HepG2 (cell line): ENCODE results near the gene HMBS. TPM values are rescaled to one million over a fixed set of nuclear protein-coding genes. Genes with fewer than 3 reads are reported as not detected.
A peak's percentile ranks its signal among the peaks of the same experiment; 100 is the strongest.

Source experiments
- ARID2 ChIP-seq: sonication (generic); formaldehyde crosslinking; IDR thresholded peaks from 2 replicates; pipeline ENCODE4 v1.8.1; 2022; ENCODE audit warnings: mild to moderate bottlenecking, missing genetic modification reagents, borderline replicate concordance
- FOXA1 ChIP-seq, 2 experiments: fragments of 450-650 bp in 1 of 2; sonication (generic) in 1 of 2; formaldehyde crosslinking in 1 of 2; IDR thresholded peaks; 2 replicates each; pipeline versions ENCODE4 v1.4.0 to v1.6.1; 2016 to 2020; ENCODE audit warnings: missing genetic modification reagents in 1 of 2
- FOXO1 ChIP-seq: sonication (generic); formaldehyde crosslinking; IDR thresholded peaks from 2 replicates; pipeline ENCODE4 v1.4.0; 2020; ENCODE audit warnings: missing genetic modification reagents
- GATAD2A ChIP-seq: IDR thresholded peaks from 2 replicates; pipeline ENCODE4 v1.6.1; 2016
- KMT2A ChIP-seq: sonication (generic); formaldehyde crosslinking; IDR thresholded peaks from 2 replicates; pipeline ENCODE4 v1.4.0; 2020; ENCODE audit warnings: missing genetic modification reagents
- MED13 ChIP-seq: sonication (generic); formaldehyde crosslinking; IDR thresholded peaks from 2 replicates; pipeline ENCODE4 v1.5.0; 2020; ENCODE audit warnings: missing genetic modification reagents
- NFATC3 ChIP-seq: sonication (generic); formaldehyde crosslinking; IDR thresholded peaks from 2 replicates; pipeline ENCODE4 v1.5.1; 2020; ENCODE audit warnings: mild to moderate bottlenecking, missing genetic modification reagents
- NFKBIZ ChIP-seq: IDR thresholded peaks from 2 replicates; pipeline ENCODE4 v1.6.1; 2018; ENCODE audit warnings: missing genetic modification reagents, missing compliant biosample characterization
- NR2C2 ChIP-seq: sonication (generic); formaldehyde crosslinking; IDR thresholded peaks from 2 replicates; pipeline ENCODE4 v1.4.0; 2020; ENCODE audit warnings: missing genetic modification reagents, mild to moderate bottlenecking, moderate library complexity, borderline replicate concordance
- PAF1 ChIP-seq: IDR thresholded peaks from 2 replicates; pipeline ENCODE4 v1.6.1; 2016; ENCODE audit warnings: missing genetic modification reagents, missing compliant biosample characterization
- ZNF326 ChIP-seq: sonication (generic); formaldehyde crosslinking; IDR thresholded peaks from 2 replicates; pipeline ENCODE4 v1.4.0; 2020; ENCODE audit warnings: missing genetic modification reagents, borderline replicate concordance
- ZNF337 ChIP-seq: sonication (generic); formaldehyde crosslinking; IDR thresholded peaks from 2 replicates; pipeline ENCODE4 v1.5.1; 2020; ENCODE audit warnings: missing genetic modification reagents, low read depth, mild to moderate bottlenecking, borderline replicate concordance
- polyA plus RNA-seq, 8 experiments: library from polyadenylated mRNA; depleted of rRNA in 3 of 8; stranded (reverse) in 7 of 8; unstranded in 1 of 8; fragments of >200 nt; fragmentation: Illumina TruSeq in 4 of 8; extraction: Trizol in 4 of 8; gene quantifications; 2 replicates each; pipeline versions ENCODE4 v1.2.1 to v1.2.3, GENCODE V29; 2011 to 2016; ENCODE audit warnings: low read depth in 4 of 8, missing spikeins in 1 of 8, mixed read lengths in 1 of 8; ENCODE audit not compliant: insufficient read depth in 1 of 8
- total RNA-seq, 5 experiments: library from RNA; depleted of rRNA; stranded (reverse); fragments of >200 nt; fragmentation: Illumina TruSeq; extraction: Trizol; gene quantifications; 2 replicates each; pipeline ENCODE4 v1.2.3, GENCODE V29; 2016; ENCODE audit warnings: low read depth in 1 of 5
- TF ChIP-seq, protein P1 (sequence below): sonication (generic); formaldehyde crosslinking; IDR thresholded peaks from 2 replicates; pipeline ENCODE4 v1.4.0; 2020; ENCODE audit warnings: missing genetic modification reagents
- TF ChIP-seq, protein P2 (sequence below), 2 experiments: sonication (generic) in 1 of 2; formaldehyde crosslinking in 1 of 2; IDR thresholded peaks; 2 replicates each; pipeline versions ENCODE4 v1.4.0 to v1.6.1; 2018 to 2020; ENCODE audit warnings: missing genetic modification reagents in 2 of 2, borderline replicate concordance in 1 of 2, low read depth in 1 of 2, mild to moderate bottlenecking in 1 of 2, missing biosample characterization in 1 of 2
- TF ChIP-seq, protein P3 (sequence below): sonication (generic); formaldehyde crosslinking; IDR thresholded peaks from 2 replicates; pipeline ENCODE4 v1.5.1; 2020; ENCODE audit warnings: missing genetic modification reagents, mild to moderate bottlenecking, borderline replicate concordance
- TF ChIP-seq, protein P4 (sequence below): sonication (generic); formaldehyde crosslinking; IDR thresholded peaks from 2 replicates; pipeline ENCODE4 v1.4.0; 2020; ENCODE audit warnings: missing genetic modification reagents
- TF ChIP-seq, protein P5 (sequence below): IDR thresholded peaks from 2 replicates; pipeline ENCODE4 v1.6.1; 2016; ENCODE audit warnings: missing biosample characterization, missing genetic modification reagents, low read depth

Gene HMBS
- total and polyA plus RNA-seq, 2 of the 13 experiments (the other 11 are each of a cell fraction or from before 2014, with no cell fraction given) = 9.4 to 46.9 TPM

DNA sequence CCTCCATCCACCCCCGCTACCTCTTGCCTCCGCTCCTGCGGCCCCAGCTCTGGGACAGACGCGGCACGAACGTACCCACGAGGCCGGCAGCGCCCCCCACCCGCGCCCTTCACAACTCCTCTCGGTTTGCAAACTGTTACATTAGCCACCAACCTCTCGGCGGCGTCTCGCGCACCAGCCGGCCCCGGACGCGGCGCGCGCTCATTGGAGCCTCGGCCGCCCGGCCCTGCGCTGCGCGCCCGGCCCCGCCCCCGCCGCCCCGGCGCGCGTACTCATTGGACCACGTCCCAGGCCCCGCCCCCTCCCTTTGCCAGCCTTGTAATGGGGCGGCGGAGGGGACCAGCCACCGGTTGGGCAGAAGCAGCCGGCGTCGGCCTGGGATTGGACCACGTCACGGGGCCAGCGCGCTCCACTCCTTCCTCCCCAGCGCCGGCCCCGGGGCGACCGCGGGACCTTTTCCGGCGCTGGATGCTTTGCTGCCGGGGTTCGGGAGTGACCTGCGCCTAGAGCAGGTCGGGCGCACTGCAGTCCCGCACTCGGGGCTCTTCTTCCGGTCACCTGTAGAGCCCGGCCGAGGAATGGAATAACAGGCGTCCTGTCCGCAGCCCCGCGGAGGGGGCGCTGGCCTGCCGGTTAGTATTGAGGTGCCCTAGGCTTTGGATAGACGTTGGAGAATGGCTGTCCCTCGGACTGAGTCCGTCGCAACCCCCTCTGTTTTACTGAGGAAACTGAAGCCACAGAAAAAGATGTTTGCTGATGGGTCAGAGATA is 27.5 kb upstream of the HMBS start, which contains the start of gene HYOU1 (continued):
- TF ChIP-seq FOXA1 (IDR thresholded peaks at IDR 0.05) = no peak
- TF ChIP-seq FOXA1 (CRISPR knock-in tag; IDR thresholded peaks at IDR 0.05) = no peak
- TF ChIP-seq ZNF337 (CRISPR knock-in tag) = 0 out of 2 replicates have a peak, but pooled peaks have one; percentile 15
- TF ChIP-seq NR2C2 = peak; percentile 91
- TF ChIP-seq GATAD2A = peak; percentile 59
- TF ChIP-seq FOXO1 (CRISPR knock-in tag) = peak; percentile 42
- peak; percentile 40; the same call in 1 of the 2 replicates for TF ChIP-seq KMT2A (CRISPR knock-in tag)
- TF ChIP-seq ZNF326 (CRISPR knock-in tag) = no peak
- TF ChIP-seq PAF1 (CRISPR knock-in tag) = no peak
- TF ChIP-seq, protein P1, sequence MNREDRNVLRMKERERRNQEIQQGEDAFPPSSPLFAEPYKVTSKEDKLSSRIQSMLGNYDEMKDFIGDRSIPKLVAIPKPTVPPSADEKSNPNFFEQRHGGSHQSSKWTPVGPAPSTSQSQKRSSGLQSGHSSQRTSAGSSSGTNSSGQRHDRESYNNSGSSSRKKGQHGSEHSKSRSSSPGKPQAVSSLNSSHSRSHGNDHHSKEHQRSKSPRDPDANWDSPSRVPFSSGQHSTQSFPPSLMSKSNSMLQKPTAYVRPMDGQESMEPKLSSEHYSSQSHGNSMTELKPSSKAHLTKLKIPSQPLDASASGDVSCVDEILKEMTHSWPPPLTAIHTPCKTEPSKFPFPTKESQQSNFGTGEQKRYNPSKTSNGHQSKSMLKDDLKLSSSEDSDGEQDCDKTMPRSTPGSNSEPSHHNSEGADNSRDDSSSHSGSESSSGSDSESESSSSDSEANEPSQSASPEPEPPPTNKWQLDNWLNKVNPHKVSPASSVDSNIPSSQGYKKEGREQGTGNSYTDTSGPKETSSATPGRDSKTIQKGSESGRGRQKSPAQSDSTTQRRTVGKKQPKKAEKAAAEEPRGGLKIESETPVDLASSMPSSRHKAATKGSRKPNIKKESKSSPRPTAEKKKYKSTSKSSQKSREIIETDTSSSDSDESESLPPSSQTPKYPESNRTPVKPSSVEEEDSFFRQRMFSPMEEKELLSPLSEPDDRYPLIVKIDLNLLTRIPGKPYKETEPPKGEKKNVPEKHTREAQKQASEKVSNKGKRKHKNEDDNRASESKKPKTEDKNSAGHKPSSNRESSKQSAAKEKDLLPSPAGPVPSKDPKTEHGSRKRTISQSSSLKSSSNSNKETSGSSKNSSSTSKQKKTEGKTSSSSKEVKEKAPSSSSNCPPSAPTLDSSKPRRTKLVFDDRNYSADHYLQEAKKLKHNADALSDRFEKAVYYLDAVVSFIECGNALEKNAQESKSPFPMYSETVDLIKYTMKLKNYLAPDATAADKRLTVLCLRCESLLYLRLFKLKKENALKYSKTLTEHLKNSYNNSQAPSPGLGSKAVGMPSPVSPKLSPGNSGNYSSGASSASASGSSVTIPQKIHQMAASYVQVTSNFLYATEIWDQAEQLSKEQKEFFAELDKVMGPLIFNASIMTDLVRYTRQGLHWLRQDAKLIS = no peak
- 0 out of 2 replicates have a peak, but pooled peaks have one; percentile 21 for TF ChIP-seq ARID2 (CRISPR knock-in tag)
- TF ChIP-seq, protein P2, sequence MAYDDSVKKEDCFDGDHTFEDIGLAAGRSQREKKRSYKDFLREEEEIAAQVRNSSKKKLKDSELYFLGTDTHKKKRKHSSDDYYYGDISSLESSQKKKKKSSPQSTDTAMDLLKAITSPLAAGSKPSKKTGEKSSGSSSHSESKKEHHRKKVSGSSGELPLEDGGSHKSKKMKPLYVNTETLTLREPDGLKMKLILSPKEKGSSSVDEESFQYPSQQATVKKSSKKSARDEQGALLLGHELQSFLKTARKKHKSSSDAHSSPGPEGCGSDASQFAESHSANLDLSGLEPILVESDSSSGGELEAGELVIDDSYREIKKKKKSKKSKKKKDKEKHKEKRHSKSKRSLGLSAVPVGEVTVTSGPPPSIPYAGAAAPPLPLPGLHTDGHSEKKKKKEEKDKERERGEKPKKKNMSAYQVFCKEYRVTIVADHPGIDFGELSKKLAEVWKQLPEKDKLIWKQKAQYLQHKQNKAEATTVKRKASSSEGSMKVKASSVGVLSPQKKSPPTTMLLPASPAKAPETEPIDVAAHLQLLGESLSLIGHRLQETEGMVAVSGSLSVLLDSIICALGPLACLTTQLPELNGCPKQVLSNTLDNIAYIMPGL (CRISPR knock-in tag; IDR thresholded peaks at IDR 0.05; ENCODE audit: borderline replicate concordance in 1 of 2, low read depth in 1 of 2) = 0 out of 4 replicates have a peak, but pooled peaks of 1 of the 2 experiments have one; percentile 42
- TF ChIP-seq, protein P3, sequence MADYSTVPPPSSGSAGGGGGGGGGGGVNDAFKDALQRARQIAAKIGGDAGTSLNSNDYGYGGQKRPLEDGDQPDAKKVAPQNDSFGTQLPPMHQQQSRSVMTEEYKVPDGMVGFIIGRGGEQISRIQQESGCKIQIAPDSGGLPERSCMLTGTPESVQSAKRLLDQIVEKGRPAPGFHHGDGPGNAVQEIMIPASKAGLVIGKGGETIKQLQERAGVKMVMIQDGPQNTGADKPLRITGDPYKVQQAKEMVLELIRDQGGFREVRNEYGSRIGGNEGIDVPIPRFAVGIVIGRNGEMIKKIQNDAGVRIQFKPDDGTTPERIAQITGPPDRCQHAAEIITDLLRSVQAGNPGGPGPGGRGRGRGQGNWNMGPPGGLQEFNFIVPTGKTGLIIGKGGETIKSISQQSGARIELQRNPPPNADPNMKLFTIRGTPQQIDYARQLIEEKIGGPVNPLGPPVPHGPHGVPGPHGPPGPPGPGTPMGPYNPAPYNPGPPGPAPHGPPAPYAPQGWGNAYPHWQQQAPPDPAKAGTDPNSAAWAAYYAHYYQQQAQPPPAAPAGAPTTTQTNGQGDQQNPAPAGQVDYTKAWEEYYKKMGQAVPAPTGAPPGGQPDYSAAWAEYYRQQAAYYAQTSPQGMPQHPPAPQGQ (CRISPR knock-in tag) = no peak
- no peak for TF ChIP-seq MED13 (CRISPR knock-in tag)
- TF ChIP-seq, protein P4, sequence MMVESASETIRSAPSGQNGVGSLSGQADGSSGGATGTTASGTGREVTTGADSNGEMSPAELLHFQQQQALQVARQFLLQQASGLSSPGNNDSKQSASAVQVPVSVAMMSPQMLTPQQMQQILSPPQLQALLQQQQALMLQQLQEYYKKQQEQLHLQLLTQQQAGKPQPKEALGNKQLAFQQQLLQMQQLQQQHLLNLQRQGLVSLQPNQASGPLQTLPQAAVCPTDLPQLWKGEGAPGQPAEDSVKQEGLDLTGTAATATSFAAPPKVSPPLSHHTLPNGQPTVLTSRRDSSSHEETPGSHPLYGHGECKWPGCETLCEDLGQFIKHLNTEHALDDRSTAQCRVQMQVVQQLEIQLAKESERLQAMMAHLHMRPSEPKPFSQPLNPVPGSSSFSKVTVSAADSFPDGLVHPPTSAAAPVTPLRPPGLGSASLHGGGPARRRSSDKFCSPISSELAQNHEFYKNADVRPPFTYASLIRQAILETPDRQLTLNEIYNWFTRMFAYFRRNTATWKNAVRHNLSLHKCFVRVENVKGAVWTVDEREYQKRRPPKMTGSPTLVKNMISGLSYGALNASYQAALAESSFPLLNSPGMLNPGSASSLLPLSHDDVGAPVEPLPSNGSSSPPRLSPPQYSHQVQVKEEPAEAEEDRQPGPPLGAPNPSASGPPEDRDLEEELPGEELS (CRISPR knock-in tag) = no peak
- TF ChIP-seq NFATC3 (CRISPR knock-in tag) = no peak
- TF ChIP-seq, protein P5, sequence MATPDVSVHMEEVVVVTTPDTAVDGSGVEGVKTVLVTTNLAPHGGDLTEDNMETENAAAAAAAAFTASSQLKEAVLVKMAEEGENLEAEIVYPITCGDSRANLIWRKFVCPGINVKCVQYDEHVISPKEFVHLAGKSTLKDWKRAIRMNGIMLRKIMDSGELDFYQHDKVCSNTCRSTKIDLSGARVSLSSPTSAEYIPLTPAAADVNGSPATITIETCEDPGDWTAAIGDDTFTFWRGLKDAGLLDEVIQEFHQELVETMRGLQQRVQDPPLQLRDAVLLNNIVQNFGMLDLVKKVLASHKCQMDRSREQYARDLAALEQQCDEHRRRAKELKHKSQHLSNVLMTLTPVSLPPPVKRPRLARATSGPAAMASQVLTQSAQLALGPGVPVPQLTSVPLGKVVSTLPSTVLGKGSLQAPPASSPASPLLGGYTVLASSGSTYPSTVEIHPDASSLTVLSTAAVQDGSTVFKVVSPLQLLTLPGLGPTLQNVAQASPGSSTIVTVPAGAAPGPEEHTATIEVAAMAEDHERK (CRISPR knock-in tag) = peak; percentile 58; the same call in 1 of the 2 replicates
- no peak for TF ChIP-seq NFKBIZ (CRISPR knock-in tag)
